Middle frontal gyrus (tissue), 1 donor: ENCODE data around the gene FCHSD2.
"Not testable (repeated sequence)": the region's sequence is repeated elsewhere in the genome, so short reads cannot be mapped to it uniquely, and the experiment has no call there.

Source experiments
- DNase-seq: peaks from one replicate; pipeline ENCODE4 v3.0.0-alpha.2; 2015; ENCODE audit warnings: low spot score; ENCODE audit errors: extremely low spot score

The FCHSD2 gene

DNA sequence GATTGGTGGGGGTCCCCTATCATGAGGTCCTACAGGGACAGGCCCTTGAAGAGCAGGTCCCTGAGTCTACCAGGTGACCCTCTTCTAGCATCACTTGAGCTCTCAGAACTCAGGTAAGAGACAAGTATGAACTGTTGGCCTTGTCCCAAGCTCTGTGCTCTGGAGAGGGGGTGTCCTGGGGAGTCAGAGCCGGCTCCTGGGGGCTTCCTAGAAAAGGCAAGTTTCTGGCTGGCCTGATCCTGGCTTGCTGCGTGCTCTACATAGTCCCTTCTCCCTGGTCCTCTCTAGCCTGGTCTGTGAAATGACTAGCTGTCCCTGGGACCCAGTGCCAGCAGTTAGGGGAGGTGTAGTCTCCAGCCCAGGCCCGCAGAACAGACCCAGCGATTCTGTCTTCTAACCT, 316.5 kb downstream of the FCHSD2 start:
- DNase-seq = no peak

- DNase-seq = no peak
Measured at GRCh38 chr11:72824811-72825505, 317.2 kb downstream of the FCHSD2 start.

DNA sequence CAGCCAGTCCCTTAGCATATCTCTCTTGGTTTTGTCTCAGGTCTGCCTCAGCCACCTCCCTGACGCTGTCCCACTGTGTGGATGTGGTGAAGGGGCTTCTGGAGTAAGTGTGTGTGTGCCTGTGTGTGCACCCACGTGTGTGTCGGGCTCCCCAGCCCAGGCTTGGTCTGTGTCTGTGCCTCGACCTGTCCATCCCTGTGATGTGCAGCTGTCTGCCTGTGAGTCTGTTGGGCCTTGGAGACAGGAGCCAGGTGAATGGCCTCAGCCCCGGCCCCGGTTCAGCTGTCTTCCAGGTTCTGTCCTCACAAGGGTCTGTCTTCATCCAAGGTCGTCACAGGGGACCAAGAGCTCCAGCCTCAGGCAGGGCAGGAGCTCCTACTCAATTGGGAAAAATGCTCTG, 318.1 kb downstream of the FCHSD2 start:
- no peak for DNase-seq

DNA sequence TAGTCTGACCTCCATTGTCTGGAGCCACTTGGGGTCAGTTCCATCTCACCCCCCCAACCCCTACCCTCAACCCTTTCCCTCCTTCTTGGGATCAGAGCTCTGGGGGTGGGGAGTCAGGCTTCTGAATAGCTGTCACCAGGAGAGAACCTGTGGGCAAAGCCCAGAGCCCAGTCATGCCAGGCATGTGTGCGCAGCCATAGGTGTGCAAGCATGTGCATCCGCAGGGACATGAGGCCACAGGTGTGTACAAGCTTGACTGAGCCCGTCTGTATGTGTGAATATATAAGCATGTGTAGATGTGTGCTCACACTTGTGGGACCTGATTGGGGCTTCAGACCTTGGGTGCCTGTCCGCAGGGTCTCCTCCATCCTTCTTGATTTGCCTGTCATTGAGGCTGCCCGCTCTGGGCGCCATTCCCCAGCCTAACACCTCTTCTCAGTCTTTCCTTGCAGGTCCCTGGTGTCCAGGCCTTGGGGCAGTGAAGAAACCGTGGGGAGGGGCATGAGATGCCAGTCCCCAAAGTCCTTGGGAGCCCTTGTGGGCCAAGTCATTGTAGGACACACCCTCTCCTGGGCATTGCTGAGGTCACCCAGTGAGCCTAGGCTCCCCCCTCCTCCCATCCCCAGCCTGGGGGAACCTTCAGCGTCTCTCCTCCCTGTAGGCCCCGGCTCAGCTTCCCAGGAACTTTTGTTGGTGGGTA, 318.9 kb downstream of the FCHSD2 start:
- DNase-seq = no peak

- DNase-seq = peak; percentile 80
Measured at GRCh38 chr11:72821920-72822799, 320.0 kb downstream of the FCHSD2 start.

GRCh38 chr11:72821221-72821919, 320.7 kb downstream of the FCHSD2 start:
- no peak for DNase-seq

DNA sequence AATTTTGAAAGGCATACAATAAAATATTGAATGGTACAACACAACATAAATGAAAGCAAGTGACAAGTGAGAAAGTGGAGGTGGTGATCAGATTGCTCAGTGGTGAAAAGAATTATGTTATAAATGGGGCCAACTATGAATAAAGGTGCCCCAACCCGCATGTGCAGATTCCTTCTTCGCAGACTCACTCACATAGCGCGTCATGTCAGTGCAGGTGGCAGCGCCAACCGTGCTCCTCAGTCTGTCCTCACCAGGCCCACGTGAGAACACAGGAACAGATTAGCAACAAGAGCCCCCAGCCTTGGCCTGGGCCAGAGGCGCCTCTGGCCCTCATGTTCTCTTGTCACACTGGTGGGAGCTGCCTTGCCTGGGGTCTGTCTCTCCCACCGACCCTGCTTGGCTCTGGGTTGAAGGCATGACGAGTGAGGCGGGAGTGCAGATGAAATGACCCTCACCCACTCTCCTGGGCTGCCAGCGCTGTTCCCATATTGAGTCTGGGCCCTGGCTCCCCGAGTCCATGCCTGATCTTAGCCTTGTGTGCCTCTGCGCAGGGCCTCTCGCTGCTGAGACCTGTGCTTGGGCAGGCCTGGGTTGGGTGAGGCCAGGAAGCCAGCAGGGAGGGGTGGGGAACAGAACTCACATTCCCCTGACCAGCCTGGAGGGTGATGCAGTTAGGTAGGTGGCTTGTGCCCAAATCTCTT, 321.5 kb downstream of the FCHSD2 start:
- no peak for DNase-seq

GRCh38 chr11:72818971-72819370, 323.1 kb downstream of the FCHSD2 start:
- no peak for DNase-seq

GRCh38 chr11:72817966-72818365, 324.2 kb downstream of the FCHSD2 start:
- DNase-seq = no peak

DNA sequence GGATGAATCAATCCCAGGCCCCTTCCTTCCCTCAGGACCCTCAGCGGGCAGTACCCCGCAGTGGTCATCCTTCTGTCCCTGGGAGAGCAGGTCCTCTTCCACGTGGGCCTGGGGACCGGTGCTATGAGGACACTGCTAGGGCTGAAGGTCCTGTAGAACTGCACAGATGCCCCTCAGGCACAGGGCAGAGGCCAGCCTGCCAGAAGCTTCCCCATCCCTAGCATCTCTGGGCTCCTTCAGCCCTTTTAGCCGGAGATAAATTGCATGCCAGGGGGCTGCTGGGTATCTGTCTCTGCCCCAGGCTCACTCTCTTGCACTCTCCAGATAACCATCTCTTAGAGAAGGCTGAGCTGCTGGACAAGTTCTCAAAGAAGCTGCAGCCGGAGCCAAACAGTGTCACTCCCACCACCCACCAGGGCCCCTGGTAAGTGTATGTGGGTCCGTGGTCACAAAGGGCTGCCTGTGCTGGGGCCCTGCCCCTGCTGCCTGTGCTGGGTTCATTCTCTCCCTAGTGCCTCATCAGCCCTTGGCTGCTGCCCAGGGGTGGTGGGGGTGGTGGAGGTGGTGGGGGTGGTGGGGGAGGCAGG, 325.6 kb downstream of the FCHSD2 start:
- DNase-seq = no peak

- no peak for DNase-seq
Measured at GRCh38 chr11:72815110-72815618, 327.0 kb downstream of the FCHSD2 start.

- DNase-seq = peak; percentile 79
Measured at GRCh38 chr11:72814286-72815109, 327.6 kb downstream of the FCHSD2 start, which contains the start of gene ATG16L2. Gene ATG16L2, plus strand, starts transcription at chr11:72814411. Its CDS starts 35 bp downstream, at chr11:72814446.

DNA sequence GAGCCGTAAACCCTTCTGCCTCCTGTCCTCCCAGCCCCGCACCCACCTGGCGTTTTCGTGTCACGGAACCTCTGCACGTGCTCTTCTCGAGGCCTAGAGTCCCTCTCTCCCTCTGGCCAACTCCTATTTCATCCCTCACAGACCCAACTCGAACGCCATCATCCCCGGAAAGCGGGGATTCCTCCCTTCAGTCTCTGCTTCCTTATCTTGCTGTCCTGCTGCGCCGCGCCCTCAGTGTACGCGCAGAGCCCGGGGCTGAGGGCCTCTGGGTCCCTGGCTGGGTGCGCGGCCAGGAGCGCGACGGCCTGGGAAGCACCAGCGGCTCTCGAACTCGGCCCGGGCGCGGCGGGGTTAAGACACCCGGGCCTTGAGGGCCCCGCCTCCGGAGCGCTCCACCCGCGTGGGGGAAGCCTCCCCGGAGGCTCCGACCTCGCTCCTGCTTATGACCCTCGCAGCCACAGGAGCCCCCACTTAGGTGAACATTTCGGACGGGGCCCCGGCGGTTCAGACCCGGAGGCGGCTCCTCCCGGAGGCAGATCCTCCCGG, 328.3 kb downstream of the FCHSD2 start:
- peak; percentile 74 for DNase-seq

DNA sequence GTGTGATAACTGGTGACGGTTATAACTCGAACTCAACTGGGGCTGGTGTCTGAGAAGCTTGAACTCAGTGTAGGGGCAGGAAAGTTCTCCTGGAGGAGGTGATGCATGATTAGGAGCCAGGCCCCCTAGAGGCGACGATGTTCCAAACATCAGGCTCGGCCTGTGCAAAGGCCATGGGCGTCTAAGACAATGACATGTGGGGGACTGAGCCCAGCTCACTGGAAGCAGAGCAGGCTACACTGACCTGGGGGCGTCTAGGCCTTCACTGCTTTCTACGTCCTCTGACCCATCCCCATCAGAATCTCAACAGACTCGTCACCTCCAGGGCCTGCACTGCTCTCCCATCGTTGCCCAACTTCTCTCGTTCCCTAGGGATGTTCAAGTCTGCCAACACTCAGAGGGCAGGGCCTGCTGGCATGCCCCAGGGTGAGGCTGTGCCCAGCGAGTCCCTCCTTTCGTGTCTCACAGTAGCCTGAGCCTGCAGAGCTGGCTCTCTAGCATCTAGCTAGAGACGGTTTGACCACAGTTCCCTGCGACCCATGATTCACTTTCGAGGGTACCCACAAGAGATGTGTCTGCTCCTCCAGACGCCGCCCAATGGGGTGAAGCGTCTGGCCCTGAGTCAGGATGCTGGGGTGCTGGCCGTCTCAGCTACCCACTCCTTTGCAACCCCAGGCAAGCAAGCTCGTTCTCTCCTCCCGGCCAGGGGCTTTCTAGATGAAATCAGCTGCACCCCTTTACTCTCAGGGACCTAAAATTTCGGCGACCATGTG, 329.0 kb downstream of the FCHSD2 start:
- no peak for DNase-seq

DNA sequence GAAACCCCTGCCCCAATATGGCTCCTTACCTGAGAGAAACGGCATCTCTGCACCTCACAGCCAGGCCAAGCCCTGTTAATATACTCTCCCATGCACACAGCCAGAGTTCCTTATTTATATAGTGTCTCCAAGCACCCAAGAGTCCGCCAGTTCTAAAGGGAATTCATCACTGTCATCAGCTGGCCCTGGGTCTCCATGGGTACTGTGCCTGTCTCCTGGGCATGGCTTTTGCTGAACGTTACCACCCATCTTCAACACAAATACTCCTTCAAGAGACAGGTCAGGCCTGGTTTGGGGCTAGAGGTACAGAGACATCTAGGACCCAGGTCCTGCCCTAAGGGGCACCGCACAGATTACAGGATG, 329.5 kb downstream of the FCHSD2 start:
- no peak for DNase-seq

DNA sequence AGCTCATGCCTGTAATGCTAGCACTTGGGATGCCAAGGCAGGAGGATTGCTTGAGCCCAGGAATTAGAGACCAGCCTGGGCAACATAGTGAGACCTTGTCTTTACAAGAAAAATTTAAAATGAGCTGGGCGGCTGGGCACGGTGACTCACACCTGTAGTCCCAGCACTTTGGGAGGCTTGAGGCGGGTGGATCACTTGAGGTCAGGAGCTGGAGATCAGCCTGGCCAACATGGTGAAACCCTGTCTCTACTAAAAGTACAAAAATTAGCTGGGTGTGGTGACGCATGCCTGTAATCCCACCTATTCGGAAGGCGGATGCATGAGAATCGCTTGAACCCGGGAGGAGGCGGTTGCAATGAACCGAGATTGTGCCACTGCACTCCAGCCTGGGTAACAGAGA, 330.4 kb downstream of the FCHSD2 start:
- DNase-seq = not testable (repeated sequence)

- DNase-seq = no peak
Measured at GRCh38 chr11:72808331-72808798, 333.8 kb downstream of the FCHSD2 start.

DNA sequence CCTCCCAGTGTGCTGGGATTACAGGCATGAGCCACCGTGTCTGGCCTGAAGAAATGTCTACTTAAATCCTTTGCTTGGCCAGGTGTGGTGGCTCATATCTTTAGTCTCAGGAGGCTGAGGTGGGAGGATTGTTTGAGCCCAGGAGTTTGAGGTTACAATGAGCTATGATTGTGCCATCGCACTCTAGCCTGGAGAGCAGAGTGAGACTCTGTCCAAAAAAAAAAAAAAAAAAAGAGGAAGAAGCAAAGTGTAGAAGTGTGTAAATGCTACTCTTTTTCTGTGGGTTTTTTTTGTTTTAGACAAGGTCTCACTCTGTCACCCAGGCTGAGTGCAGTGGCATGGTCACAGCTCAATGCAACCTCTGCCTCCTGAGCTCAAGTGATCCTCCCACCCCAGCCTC, 334.3 kb downstream of the FCHSD2 start:
- DNase-seq = no peak
